Fibroblast of the aortic adventitia (primary cell): ENCODE data around the gene PDCL3. TPM values are rescaled to one million over a fixed set of nuclear protein-coding genes. Genes with fewer than 3 reads are reported as not detected.

Experiments used
- DNase-seq: peaks from one replicate; pipeline ENCODE4 v3.0.0-alpha.2; 2010; ENCODE audit warnings: low read depth
- H3K4me3 ChIP-seq: 2 replicates; pipeline ENCODE4 v1.5.1; 2011; ENCODE audit warnings: low read depth, mild to moderate bottlenecking, control low read depth, low read length, moderate library complexity
- total RNA-seq: library from RNA; depleted of rRNA; stranded (reverse); fragments of >200 nt; gene quantifications from 2 replicates; pipeline ENCODE4 v1.2.3, GENCODE V29; 2012; ENCODE audit warnings: low replicate concordance
- TF ChIP-seq, protein P1 (sequence below): IDR thresholded peaks from 2 replicates; pipeline ENCODE4 v1.5.1; 2011; ENCODE audit warnings: mild to moderate bottlenecking, low read length, control low read depth, inconsistent platforms; ENCODE audit not compliant: insufficient read depth

Gene PDCL3
- total RNA-seq, 1 donor = 15.4 TPM

DNA sequence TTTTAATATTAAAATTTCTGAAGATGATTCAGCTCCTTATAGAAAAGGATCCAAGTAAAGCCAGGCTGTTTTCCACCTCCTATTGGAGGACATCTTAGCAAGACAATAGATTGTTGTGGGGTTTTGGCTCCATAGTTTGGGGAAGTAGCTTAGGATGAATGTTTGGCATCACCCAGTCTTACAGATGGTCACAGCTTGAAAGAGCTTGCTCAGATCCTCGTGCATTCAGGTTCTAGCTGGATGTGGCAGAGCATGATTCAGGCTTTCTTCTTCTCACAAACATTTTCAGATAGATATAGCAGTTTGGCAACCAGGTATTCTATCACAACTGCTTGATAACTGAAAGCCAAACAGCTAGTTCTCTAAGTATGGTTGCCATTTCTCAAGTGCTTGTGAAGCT, 23.6 kb upstream of the PDCL3 start:
- no peak for DNase-seq
- no peak overlapping the region for H3K4me3 ChIP-seq
- TF ChIP-seq, protein P1, sequence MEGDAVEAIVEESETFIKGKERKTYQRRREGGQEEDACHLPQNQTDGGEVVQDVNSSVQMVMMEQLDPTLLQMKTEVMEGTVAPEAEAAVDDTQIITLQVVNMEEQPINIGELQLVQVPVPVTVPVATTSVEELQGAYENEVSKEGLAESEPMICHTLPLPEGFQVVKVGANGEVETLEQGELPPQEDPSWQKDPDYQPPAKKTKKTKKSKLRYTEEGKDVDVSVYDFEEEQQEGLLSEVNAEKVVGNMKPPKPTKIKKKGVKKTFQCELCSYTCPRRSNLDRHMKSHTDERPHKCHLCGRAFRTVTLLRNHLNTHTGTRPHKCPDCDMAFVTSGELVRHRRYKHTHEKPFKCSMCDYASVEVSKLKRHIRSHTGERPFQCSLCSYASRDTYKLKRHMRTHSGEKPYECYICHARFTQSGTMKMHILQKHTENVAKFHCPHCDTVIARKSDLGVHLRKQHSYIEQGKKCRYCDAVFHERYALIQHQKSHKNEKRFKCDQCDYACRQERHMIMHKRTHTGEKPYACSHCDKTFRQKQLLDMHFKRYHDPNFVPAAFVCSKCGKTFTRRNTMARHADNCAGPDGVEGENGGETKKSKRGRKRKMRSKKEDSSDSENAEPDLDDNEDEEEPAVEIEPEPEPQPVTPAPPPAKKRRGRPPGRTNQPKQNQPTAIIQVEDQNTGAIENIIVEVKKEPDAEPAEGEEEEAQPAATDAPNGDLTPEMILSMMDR = no peak

DNA sequence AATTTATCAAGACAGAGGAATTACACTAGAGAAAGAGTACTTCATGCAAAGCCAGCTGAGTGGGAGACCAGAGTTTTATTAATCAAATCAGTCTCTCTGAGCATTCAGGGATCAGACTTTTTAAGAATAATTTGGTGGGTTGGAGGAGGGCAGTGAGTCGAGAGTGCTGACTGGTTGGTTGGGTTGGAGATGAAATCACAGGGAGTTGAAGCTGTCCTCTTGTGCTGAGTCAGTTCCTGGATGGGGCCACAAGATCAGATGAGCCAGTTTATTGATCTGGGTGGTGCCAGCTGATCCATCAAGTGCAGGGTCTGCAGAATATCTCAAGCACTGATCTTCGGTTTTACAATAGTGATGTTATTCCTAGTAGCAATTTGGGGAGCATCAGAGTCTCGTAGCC, 21.4 kb upstream of the PDCL3 start:
- TF ChIP-seq, protein P1 = no peak
- no peak for DNase-seq
- H3K4me3 ChIP-seq = no peak overlapping the region

DNA sequence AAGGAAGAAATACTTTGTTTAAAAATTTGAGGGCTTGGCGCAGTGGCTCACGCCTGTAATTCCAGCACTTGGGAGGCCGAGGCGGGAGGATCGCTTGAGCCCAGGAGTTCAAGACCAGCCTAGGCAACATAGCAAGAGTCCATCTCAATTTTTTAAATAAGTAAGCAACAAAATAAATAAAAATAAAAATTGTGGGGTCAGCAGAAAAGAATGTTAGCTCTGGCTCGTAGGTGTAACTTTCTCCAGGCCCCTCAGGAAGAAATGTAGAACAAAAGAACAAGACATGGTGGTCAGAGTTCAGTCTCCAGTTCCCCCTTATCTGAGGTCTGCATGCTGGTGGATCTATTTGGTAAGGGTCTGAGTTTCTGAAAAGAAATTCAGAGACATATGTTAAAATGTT, 20.4 kb upstream of the PDCL3 start:
- TF ChIP-seq, protein P1 = no peak
- no peak for DNase-seq
- H3K4me3 ChIP-seq = no peak overlapping the region

DNA sequence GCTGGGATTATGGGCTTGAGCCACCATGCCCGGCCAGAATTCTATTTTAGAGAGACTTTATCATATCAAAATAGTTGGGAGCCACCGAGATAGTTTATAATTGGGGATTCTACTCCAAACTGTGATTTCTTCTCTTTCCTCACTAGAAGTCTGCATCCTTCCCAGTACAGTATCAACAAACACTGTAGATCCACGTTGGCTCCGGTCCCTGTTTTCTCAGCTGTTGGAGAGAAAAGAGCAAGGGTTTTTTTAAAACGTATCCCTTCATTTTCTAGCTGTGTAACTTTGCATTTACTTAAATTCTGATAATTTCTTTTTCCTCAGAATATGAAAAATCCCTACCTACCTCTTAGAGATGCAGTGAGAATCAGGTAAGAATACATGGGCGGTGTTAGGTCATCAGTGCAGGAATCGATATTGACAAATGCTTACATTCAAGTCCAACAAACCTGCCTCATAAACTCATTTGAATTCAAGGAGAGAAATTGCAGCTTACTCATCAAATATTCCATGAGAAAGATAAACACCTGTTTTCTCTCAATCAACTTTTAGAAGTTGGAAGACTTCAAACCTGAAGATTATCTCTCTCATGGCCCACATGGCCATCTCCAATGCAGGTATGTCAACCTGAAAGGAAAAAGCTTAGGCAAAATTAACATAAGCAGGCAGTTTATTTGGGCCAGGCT, 17.7 kb upstream of the PDCL3 start:
- no peak overlapping the region for H3K4me3 ChIP-seq
- TF ChIP-seq, protein P1 = no peak
- no peak for DNase-seq

DNA sequence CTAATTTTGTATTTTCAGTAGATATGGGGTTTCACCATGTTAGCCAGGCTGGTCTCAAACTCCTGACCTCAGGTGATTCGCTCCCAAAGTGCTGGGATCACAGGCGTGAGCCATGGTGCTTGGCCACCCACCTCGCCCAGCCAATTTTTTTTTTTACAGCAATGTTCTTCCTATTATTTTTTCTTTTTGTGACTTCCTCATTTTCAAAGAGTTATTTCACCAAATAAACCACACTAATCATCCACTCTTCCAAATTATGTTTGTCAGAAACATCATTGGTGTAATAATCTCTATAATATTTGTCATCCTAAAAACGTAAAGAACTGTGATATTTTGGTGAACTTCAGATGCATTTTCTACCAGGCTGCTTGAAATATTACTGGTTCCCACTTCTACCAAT, 16.3 kb upstream of the PDCL3 start:
- TF ChIP-seq, protein P1 = no peak
- DNase-seq = no peak
- no peak overlapping the region for H3K4me3 ChIP-seq

DNA sequence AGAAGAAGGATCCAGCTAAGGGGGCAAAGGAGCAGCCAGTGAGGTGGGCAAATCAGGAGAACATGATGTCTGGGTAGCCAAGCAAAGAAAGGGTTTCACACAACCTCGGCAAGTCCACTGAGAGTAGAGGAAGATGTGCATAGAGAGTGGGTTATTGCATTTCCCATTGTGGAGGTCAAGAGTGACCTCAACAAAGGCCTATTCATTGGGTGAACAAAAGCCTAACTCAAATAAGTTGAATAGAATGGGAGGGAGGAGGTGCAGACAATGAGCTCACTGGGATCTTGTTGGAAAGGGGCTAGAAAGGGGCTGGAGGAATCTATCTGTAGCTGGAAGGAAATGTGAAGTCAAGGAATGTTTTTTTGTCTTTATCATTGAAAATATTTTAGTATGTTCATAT, 14.0 kb upstream of the PDCL3 start:
- TF ChIP-seq, protein P1 = no peak
- H3K4me3 ChIP-seq = no peak overlapping the region
- no peak for DNase-seq

DNA sequence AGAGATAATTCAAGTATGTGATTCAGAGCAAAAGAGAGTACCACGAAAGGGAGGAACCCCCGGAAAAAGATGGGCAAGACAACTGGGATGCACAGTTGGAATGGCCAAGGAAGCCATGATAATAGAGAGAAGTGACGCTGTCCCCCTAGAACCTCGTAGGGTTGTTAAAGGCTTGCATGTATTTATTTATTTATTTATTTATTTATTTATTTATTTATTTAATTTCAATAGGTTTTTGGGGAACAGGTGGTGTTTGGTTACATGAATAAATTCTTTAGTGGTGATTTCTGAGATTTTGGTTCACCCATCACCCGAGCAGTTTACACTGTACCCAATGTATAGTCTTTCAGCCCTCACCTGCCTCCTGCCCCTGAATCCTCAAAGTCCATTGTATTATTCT, 11.5 kb upstream of the PDCL3 start:
- TF ChIP-seq, protein P1 = no peak
- no peak for DNase-seq

More for the DNA sequence above, 11.5 kb upstream of the PDCL3 start:
- H3K4me3 ChIP-seq = no peak overlapping the region
